Stomach smooth muscle (tissue), 2 donors: ENCODE data around the gene MLLT3.

ENCODE experiments used
- H3K27ac ChIP-seq: one replicate; pipeline ENCODE4 v1.7.0; 2013; ENCODE audit warnings: mild to moderate bottlenecking, low read length, inconsistent platforms
- H3K27me3 ChIP-seq, 2 donors: one replicate each; pipeline ENCODE4 v1.7.0; 2013; ENCODE audit warnings: low read length in 2 of 2; ENCODE audit not compliant: insufficient read depth in 2 of 2, control insufficient read depth in 1 of 2
- H3K36me3 ChIP-seq, 2 donors: one replicate each; pipeline ENCODE4 v1.7.0; 2013; ENCODE audit warnings: low read length in 2 of 2; ENCODE audit not compliant: control insufficient read depth in 2 of 2, insufficient read depth in 2 of 2
- H3K4me1 ChIP-seq: one replicate; pipeline ENCODE4 v1.7.0; 2013; ENCODE audit warnings: low read length; ENCODE audit not compliant: control insufficient read depth, insufficient read depth
- H3K4me3 ChIP-seq, 2 donors: one replicate each; pipeline ENCODE4 v1.7.0; 2013; ENCODE audit warnings: low read length in 2 of 2
- H3K9ac ChIP-seq, 2 donors: one replicate each; pipeline ENCODE4 v1.7.0; 2013; ENCODE audit warnings: low read length in 2 of 2, mild to moderate bottlenecking in 1 of 2
- H3K9me3 ChIP-seq, 2 donors: one replicate each; pipeline ENCODE4 v1.7.0; 2013; ENCODE audit warnings: low read length in 2 of 2; ENCODE audit not compliant: control insufficient read depth in 2 of 2
- donor health status: healthy.
- donor health status: Pancreatic carcinoma.

MLLT3 gene

DNA sequence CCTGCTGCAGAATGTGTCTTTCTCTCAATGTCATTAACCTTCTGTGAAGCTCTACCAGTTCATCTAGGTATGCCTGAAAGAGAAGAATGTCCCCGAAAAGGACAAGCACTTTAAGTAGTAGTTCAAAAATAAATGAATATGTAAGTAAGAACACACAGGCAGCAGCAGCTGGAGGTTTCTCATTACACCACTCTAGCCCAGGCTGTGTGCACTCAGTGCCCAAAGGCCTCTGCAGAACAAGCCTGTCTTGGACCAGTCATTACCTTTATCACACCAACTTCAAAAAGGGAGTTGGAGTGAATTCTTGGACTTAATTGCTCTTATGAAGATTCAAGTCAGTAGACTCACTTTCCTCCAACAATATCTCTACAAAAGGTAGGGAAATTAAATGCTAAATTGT is 268.8 kb downstream of the MLLT3 start:
- Histone ChIP-seq H3K9ac (no peak overlapping the region), H3K27ac (no peak overlapping the region), H3K9me3 (no peaks in the 10 kb centered on the region), H3K4me1 (no peaks in the 10 kb centered on the region), H3K27me3 (no peaks in the 10 kb centered on the region), H3K36me3 (peaks cover 0 to 3% of the 10 kb centered on the region in 2 donors), H3K4me3 (no peak overlapping the region)

DNA sequence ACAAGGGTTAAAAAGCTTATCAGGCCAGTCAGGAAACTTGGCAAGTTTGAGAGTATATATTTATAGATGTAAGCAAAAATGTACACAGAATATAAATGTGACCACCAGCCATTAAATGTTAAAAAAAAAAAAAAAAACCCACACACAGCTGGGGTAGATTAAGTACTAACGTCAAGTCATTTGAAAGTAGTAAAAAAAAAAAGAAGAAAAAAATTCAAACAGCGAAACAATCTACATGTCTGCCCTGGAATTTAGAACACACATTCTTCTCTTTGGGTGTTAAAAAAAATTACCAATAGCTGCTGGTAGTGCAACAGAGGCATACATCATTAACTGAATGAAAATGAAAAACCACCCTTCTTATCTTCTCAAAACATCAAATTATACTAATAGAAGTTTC is 269.7 kb downstream of the MLLT3 start:
- no peak overlapping the region for H3K9ac ChIP-seq
- no peaks in the 10 kb centered on the region for H3K4me1 ChIP-seq
- H3K27me3 ChIP-seq, result no peaks in the 10 kb centered on the region
- H3K9me3 ChIP-seq, result no peaks in the 10 kb centered on the region
- H3K36me3 ChIP-seq, result peaks cover 0 to 3% of the 10 kb centered on the region in 2 donors
- H3K4me3 ChIP-seq, result no peak overlapping the region
- no peak overlapping the region for H3K27ac ChIP-seq

DNA sequence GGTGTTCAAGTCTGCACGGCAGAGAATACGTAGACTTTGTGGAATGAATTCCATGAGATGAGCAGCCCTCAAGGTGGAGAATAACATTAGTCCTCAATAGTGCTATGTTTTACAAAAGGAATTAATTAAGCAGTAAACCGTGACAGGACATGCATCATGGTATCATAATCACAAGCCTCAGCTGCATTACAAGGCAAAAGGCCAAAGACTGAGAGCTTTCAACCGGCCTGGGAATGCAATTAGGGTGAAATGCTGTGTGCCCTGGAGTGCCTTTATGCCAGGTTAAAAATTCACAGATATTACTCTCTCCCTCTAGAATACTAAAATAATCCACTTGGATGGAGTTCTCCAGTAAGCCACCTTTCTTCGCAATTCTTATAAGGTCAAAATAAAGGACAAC is 270.6 kb downstream of the MLLT3 start:
- Histone ChIP-seq H3K9ac (no peak overlapping the region), H3K27ac (no peak overlapping the region), H3K9me3 (no peaks in the 10 kb centered on the region), H3K4me1 (no peaks in the 10 kb centered on the region), H3K4me3 (no peak overlapping the region), H3K36me3 (peaks cover 0 to 3% of the 10 kb centered on the region in 2 donors), H3K27me3 (no peaks in the 10 kb centered on the region)

DNA sequence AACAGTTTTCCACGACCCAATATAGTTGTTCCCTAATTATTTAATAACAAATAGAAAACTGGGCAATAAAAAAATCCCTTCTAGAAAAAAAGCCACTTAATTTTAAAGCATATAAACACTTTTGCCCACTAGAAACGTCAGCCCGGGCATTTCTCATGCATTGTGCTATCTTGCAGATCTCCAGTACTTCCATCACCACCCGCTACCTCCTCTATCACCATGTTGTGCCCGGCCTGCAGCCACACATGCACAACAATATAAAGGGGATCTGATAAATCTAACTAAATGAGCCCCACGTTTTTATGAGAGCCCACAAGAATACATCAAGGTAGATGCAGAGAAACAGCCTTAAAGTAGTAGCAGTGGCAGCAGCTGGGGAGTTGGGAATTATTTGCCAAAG is 272.7 kb downstream of the MLLT3 start:
- Histone ChIP-seq H3K27me3 (no peaks in the 10 kb centered on the region), H3K9ac (no peak overlapping the region), H3K4me1 (no peaks in the 10 kb centered on the region), H3K4me3 (no peak overlapping the region), H3K9me3 (no peaks in the 10 kb centered on the region), H3K36me3 (peaks cover 3 to 7% of the 10 kb centered on the region in 2 donors), H3K27ac (no peak overlapping the region)

DNA sequence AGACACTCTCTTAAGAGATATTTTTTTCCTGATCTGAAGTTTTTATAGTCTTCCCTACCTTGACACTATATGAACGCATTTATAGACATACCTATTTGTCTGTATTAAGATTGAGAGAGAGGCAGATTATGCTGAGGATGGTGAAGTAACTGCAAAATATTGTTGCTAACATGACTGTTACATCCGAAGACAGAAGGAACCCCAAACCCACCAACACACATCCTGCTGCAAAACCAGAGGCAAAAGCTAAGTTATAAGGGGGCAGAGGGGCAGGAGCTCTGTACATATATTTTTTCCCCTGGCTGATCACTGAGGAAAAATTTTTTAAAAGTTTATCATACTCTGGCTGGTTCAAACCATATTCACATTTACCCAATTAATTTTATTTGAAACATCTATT is 279.0 kb downstream of the MLLT3 start:
- Histone ChIP-seq H3K4me1 (peaks cover 4% of the 10 kb centered on the region), H3K27ac (no peak overlapping the region), H3K9ac (no peak overlapping the region), H3K36me3 (peaks cover 3 to 4% of the 10 kb centered on the region in 2 donors), H3K4me3 (no peak overlapping the region), H3K27me3 (no peaks in the 10 kb centered on the region), H3K9me3 (no peaks in the 10 kb centered on the region)

DNA sequence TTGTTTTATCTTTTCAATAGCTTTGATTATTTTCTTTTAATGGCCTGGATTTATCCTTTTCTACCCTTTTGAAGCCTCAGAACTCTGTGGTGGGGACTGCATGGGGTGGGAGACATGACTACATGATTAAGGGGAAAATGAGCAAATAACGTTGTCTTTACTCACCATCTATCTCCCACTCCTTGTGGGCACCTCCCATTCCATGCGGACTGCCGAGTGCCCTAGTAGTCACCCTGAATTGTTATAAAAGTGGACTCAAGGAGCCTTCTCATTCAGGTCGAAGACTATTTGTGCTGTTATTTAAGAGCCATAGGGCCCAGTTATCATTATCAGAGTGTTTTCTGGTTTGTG is 281.8 kb downstream of the MLLT3 start:
- Histone ChIP-seq H3K4me1 (peaks cover 4% of the 10 kb centered on the region), H3K9me3 (no peaks in the 10 kb centered on the region), H3K27ac (no peak overlapping the region), H3K27me3 (no peaks in the 10 kb centered on the region), H3K36me3 (no peaks in the 10 kb centered on the region), H3K9ac (no peak overlapping the region), H3K4me3 (no peak overlapping the region)

DNA sequence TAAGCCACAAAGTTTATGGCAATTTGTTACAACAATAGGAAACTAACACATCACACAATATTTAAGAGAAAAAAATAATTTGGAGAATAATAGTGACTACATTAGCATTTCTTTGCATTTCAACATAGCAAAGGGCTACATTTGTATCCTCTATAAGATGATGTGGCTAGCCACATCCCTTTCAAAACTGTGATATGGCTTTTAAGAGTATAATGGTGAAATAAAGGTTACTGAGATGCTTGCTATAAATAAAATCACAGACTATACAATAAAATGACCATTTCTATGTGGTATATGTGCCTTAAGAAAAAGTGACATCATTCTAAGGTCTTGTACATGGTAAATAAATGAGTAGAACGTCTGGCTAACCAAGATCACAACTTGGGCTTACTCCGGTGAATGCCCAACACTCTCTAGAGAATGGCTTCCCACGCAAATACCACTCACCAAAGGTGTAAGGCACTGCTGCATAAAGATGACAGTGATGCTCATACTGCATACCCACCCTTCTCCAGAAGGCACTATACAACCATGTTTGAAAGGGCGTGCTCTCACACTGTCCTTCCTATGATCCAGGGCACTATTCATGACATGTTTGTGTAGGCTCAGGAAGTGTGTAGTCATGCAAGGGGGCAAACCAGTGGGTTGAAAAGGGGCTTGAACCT is 286.5 kb downstream of the MLLT3 start:
- Histone ChIP-seq H3K27ac (no peak overlapping the region), H3K36me3 (no peaks in the 10 kb centered on the region), H3K9ac (no peak overlapping the region), H3K4me3 (no peak overlapping the region), H3K4me1 (peaks cover 4% of the 10 kb centered on the region), H3K9me3 (no peaks in the 10 kb centered on the region), H3K27me3 (peaks cover 0 to 2% of the 10 kb centered on the region in 2 donors)

DNA sequence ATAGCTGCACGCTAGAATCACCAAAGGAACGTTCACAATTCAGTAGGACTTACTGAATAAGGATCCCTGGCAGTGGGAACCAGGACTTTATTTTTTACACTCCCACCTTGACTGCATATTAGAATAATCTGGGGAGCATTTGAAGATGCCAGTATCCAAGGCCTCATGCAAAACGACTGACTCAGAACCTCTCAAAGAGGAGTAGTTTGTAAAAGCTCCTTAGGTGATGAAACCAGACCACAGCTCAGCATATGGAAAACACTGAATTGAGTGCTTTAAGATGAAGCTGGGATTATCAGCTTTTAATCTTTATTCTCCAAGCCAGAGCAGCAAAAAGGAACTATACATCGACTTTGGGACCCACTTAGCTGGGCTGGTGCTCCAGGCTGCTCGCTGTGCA is 288.3 kb downstream of the MLLT3 start:
- no peaks in the 10 kb centered on the region for H3K9me3 ChIP-seq
- no peaks in the 10 kb centered on the region for H3K36me3 ChIP-seq
- no peak overlapping the region for H3K27ac ChIP-seq
- H3K27me3 ChIP-seq, result peaks cover 0 to 2% of the 10 kb centered on the region in 2 donors
- no peaks in the 10 kb centered on the region for H3K4me1 ChIP-seq
- H3K9ac ChIP-seq, result no peak overlapping the region
- no peak overlapping the region for H3K4me3 ChIP-seq

DNA sequence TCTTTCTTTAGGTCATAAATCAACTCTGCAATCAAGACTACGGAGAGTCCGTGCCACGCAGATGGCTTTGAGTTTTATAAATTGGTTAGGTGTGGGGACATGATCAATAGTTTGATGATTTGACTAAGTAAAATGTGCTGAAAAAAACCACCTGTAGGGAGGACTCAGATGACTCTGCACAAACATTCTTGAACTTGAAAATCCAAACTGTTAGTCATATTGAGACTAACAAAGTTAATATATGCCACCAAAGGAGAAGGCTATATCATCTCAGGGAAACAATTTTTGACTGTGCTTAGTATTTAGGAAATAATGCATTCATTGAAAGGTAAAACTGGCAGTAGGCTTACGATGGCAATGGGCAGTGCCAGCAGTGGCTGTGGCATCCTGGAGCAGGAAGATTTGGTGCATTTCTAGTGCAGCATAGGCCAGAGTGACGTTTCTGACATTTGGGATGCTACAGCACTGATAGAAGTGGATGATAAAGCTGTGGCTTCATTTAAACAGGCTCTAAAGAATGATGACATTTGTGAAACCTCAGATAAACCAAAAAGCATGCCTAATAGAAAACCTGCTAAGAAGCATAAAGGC is 291.1 kb downstream of the MLLT3 start:
- peaks cover 0 to 2% of the 10 kb centered on the region in 2 donors for H3K27me3 ChIP-seq

DNA sequence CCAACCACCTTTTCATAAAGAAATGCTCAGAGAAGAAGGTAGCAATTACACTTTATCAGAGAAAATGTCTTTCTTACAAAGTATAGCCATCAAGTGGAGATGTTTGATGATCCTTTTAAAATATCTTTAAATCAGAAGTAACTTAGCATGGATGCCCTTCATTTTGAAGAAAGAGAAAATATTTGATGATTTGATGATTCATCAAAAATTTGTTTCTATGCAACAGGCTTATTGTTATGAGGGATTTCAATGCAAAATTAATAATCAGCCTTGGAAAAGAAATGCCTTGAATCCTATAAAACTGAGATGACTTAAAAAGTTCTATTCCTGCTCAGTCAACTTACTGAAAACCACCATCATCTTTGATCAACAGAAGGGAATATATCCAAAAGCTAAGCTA is 291.6 kb downstream of the MLLT3 start:
- no peak overlapping the region for H3K9ac ChIP-seq
- H3K27ac ChIP-seq, result no peak overlapping the region
- H3K27me3 ChIP-seq, result peaks cover 0 to 2% of the 10 kb centered on the region in 2 donors
- no peaks in the 10 kb centered on the region for H3K9me3 ChIP-seq
- H3K36me3 ChIP-seq, result no peaks in the 10 kb centered on the region
- H3K4me1 ChIP-seq, result no peaks in the 10 kb centered on the region
- H3K4me3 ChIP-seq, result no peak overlapping the region

More for the DNA sequence above, 291.1 kb downstream of the MLLT3 start:
- H3K9ac ChIP-seq, result no peak overlapping the region
- no peaks in the 10 kb centered on the region for H3K36me3 ChIP-seq
- no peaks in the 10 kb centered on the region for H3K9me3 ChIP-seq
- no peaks in the 10 kb centered on the region for H3K4me1 ChIP-seq
- no peak overlapping the region for H3K4me3 ChIP-seq
- H3K27ac ChIP-seq, result no peak overlapping the region

DNA sequence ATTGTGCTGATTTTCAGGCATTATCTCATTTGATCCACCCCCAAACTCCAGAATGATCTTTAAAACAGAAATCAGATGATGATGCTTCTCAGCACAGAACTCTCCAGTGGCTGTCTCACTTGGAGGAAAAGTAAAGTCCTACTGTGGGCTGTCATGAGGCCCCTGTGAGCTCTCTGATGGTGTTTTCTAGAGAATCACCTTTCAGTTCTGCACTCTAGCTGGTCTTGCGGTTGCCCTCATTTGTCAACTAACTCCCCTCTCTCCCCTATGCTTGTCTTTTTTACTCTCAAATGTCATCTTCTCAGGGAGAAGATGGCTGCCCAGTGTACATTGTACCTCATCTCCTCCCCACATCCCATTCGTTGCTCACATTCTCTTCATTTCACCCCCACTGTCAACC is 295.8 kb downstream of the MLLT3 start:
- H3K9me3 ChIP-seq, result no peaks in the 10 kb centered on the region
- H3K4me3 ChIP-seq, result no peak overlapping the region
- H3K27ac ChIP-seq, result no peak overlapping the region
- peaks cover 0 to 2% of the 10 kb centered on the region in 2 donors for H3K27me3 ChIP-seq
- H3K36me3 ChIP-seq, result no peaks in the 10 kb centered on the region
- no peaks in the 10 kb centered on the region for H3K4me1 ChIP-seq
- H3K9ac ChIP-seq, result no peak overlapping the region
